Endothelial cell of umbilical vein (primary cell): Measurements from ENCODE around the gene CARD9. TPM values are rescaled to one million over a fixed set of nuclear protein-coding genes. Genes with fewer than 3 reads are reported as not detected.

Source experiments
- BruUV-seq: library from RNA; stranded (reverse); fragments of 400-500 nt; replicated peaks from 2 replicates; lab custom pipeline; 2021; lab: Mats Ljungman, UMichigan
- CTCF ChIA-PET: fragments of 300-600, 350-600 bp; sonication (Branson Sonifier 250); formaldehyde crosslinking; loops from one replicate; lab custom pipeline; 2021; ENCODE audit warnings: antibody characterized with exemption, inconsistent platforms; lab: Charles Lee
- POLR2A ChIA-PET: fragments of 300-600, 350-600 bp; sonication (Branson Sonifier 250); formaldehyde crosslinking; loops from one replicate; lab custom pipeline; 2021; ENCODE audit warnings: antibody characterized with exemption, inconsistent platforms; lab: Charles Lee
- DNase-seq: peaks from one replicate; pipeline ENCODE4 v3.0.0-alpha.2; 2011; ENCODE audit warnings: low read depth, low spot score
- FAIRE-seq: peaks from 2 replicates; lab custom pipeline; 2011; peaks lifted over from hg19 to GRCh38; lab: Jason Lieb, UNC
- H2AFZ ChIP-seq: 2 replicates; pipeline ENCODE4 v1.6.0; 2012; ENCODE audit warnings: low read depth, low read length, control low read depth, inconsistent platforms
- H3K27ac ChIP-seq: 2 replicates; pipeline ENCODE4 v1.5.1; 2011; ENCODE audit warnings: low read depth, mild to moderate bottlenecking, control low read depth, low read length, moderate library complexity; ENCODE audit not compliant: insufficient read depth
- H3K27me3 ChIP-seq, 2 experiments: 2 replicates each; pipeline versions ENCODE4 v1.6.0 to v1.6.1; 2011; ENCODE audit warnings: low read length in 2 of 2, mixed read lengths in 1 of 2; ENCODE audit not compliant: control insufficient read depth in 2 of 2, insufficient read depth in 2 of 2
- H3K36me3 ChIP-seq, 2 experiments: 2 replicates in 1 of 2; 3 replicates in 1 of 2; pipeline ENCODE4 v1.5.1; 2011; ENCODE audit warnings: low read length in 2 of 2, mild to moderate bottlenecking in 1 of 2, moderate library complexity in 1 of 2; ENCODE audit not compliant: control insufficient read depth in 2 of 2, insufficient read depth in 2 of 2; ENCODE audit errors: extremely low read depth in 1 of 2
- H3K4me1 ChIP-seq: 3 replicates; pipeline ENCODE4 v1.5.1; 2011; ENCODE audit warnings: mild to moderate bottlenecking, low read length; ENCODE audit not compliant: control insufficient read depth, insufficient read depth; ENCODE audit errors: extremely low read depth
- H3K4me2 ChIP-seq: 2 replicates; pipeline ENCODE4 v1.6.1; 2011; ENCODE audit warnings: low read length, control low read depth, mixed read lengths; ENCODE audit not compliant: insufficient read depth
- H3K4me3 ChIP-seq, 3 experiments: fragments of 200-600 bp in 1 of 3; sonication (generic), shearing (Covaris generic) in 1 of 3; replicated peaks in 1 of 3; 2 replicates each; pipeline ENCODE4 v1.5.1; 2011 to 2016; ENCODE audit warnings: control low read depth in 3 of 3, low read length in 3 of 3, mild to moderate bottlenecking in 2 of 3, inconsistent platforms in 1 of 3, low read depth in 1 of 3, moderate library complexity in 1 of 3; ENCODE audit not compliant: insufficient read depth in 1 of 3
- H3K79me2 ChIP-seq: 2 replicates; pipeline ENCODE4 v1.6.0; 2012; ENCODE audit warnings: low read length, inconsistent platforms; ENCODE audit not compliant: control insufficient read depth, insufficient read depth
- H3K9ac ChIP-seq: replicated peaks from 2 replicates; pipeline ENCODE3; 2011; ENCODE audit warnings: low read length, control low read depth; ENCODE audit not compliant: insufficient read depth; ENCODE audit errors: extremely low read depth
- H3K9me1 ChIP-seq: replicated peaks from 3 replicates; pipeline ENCODE4 v1.6.0; 2011; ENCODE audit warnings: mild to moderate bottlenecking, low read length; ENCODE audit not compliant: control insufficient read depth, insufficient read depth; ENCODE audit errors: extremely low read depth
- H3K9me3 ChIP-seq: replicated peaks from 2 replicates; pipeline ENCODE4 v1.5.1; 2012; ENCODE audit warnings: low read length, inconsistent platforms; ENCODE audit not compliant: control insufficient read depth, insufficient read depth
- H4K20me1 ChIP-seq: replicated peaks from 2 replicates; pipeline ENCODE3; 2011; ENCODE audit warnings: mild to moderate bottlenecking, low read length; ENCODE audit not compliant: control insufficient read depth, insufficient read depth; ENCODE audit errors: extremely low read depth
- EZH2 ChIP-seq: IDR thresholded peaks from 2 replicates; pipeline ENCODE4 v1.6.1; 2012; ENCODE audit warnings: borderline replicate concordance, low read depth, mild to moderate bottlenecking, moderate library complexity, low read length, inconsistent platforms; ENCODE audit not compliant: severe bottlenecking
- FOS ChIP-seq: IDR thresholded peaks from 2 replicates; pipeline ENCODE4 v1.6.1; 2011; ENCODE audit warnings: mild to moderate bottlenecking, low read length, moderate library complexity, borderline replicate concordance; ENCODE audit not compliant: insufficient read depth
- GATA2 ChIP-seq: IDR thresholded peaks from 2 replicates; pipeline ENCODE4 v1.7.0; 2011; ENCODE audit warnings: low read depth, mild to moderate bottlenecking, moderate library complexity, mixed read lengths, low read length; ENCODE audit not compliant: insufficient read length, insufficient read depth
- JUN ChIP-seq: IDR thresholded peaks from 2 replicates; pipeline ENCODE4 v1.6.1; 2011; ENCODE audit warnings: borderline replicate concordance, low read depth; ENCODE audit not compliant: insufficient read length, insufficient read depth
- MYC ChIP-seq: IDR thresholded peaks from one replicate; pipeline ENCODE4 v1.6.1; 2011; ENCODE audit warnings: mild to moderate bottlenecking, low read depth, low read length
- POLR2A ChIP-seq: IDR thresholded peaks from 2 replicates; pipeline ENCODE4 v1.6.1; 2012; ENCODE audit warnings: low read depth, mild to moderate bottlenecking, control low read depth, low read length
- POLR2AphosphoS5 ChIP-seq: IDR thresholded peaks from 2 replicates; pipeline ENCODE4 v1.6.1; 2012; ENCODE audit warnings: low read depth, mild to moderate bottlenecking, control low read depth, low read length, moderate library complexity; ENCODE audit not compliant: insufficient read depth
- dilution Hi-C: fragments of 300-500 bp; cut with MboI; formaldehyde crosslinking; loops from one replicate; pipeline ENCODE4 v1.15.0; 2019; ENCODE audit warnings: low sequenced_read_pairs; ENCODE audit not compliant: extremely low pct_ligation_motif_present
- intact Hi-C: fragments of 100-400 bp; cut with micrococcal nuclease; formaldehyde crosslinking; loops from one replicate; pipeline ENCODE4 v1.10.0; 2022
- polyA plus RNA-seq, 4 experiments: library from polyadenylated mRNA; depleted of rRNA in 3 of 4; stranded (reverse) in 3 of 4; unstranded in 1 of 4; fragments of >200 nt; gene quantifications; 2 replicates each; pipeline versions ENCODE4 v1.2.1 to v1.2.3, GENCODE V29; 2011 to 2012; ENCODE audit warnings: missing spikeins in 1 of 4
- total RNA-seq: library from RNA; stranded (reverse); gene quantifications from 2 replicates; pipeline ENCODE4 v1.2.3, GENCODE V29; 2021
- TF ChIP-seq, protein P1 (sequence below), 2 donors: IDR thresholded peaks; 1 replicate in 1 of 2; 2 replicates in 1 of 2; pipeline ENCODE4 v1.5.1; 2011; ENCODE audit warnings: low read length in 2 of 2, mild to moderate bottlenecking in 2 of 2, moderate library complexity in 2 of 2, control low read depth in 1 of 2, inconsistent platforms in 1 of 2, low read depth in 1 of 2; ENCODE audit not compliant: insufficient read depth in 1 of 2; ENCODE audit errors: extremely low read depth in 1 of 2
- TF ChIP-seq, protein P2 (sequence below): IDR thresholded peaks from 2 replicates; pipeline ENCODE4 v1.6.1; 2011; ENCODE audit not compliant: insufficient read depth, insufficient read length

The CARD9 gene
- total and polyA plus RNA-seq, 2 donors (not counting 3 experiments of a cell fraction or from before 2014, with no cell fraction given): 0.22 to 0.71 TPM

DNA sequence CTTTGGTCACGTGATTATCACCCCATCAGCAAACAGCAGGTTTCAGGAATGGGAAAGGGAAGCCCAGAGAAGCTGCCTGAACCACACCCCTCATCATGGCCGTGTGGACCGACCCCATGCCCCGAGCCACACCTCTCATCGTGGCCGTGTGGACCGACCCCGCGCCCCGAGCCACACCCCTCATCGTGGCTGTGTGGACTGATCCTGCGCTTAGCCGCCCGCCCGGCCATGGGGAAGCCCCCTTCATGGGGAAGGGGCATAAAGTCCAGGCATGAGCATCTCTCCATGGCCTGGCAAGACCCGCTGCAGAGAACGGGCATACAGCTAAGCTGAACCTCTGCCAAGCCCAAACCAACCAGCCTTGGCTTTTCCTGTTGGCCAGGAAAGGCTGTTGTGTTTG lies 20.1 kb upstream of the CARD9 start:
- ChIA-PET POLR2A (no interaction called here), CTCF (no interaction called here)
- no peak for TF ChIP-seq JUN
- TF ChIP-seq, protein P1, sequence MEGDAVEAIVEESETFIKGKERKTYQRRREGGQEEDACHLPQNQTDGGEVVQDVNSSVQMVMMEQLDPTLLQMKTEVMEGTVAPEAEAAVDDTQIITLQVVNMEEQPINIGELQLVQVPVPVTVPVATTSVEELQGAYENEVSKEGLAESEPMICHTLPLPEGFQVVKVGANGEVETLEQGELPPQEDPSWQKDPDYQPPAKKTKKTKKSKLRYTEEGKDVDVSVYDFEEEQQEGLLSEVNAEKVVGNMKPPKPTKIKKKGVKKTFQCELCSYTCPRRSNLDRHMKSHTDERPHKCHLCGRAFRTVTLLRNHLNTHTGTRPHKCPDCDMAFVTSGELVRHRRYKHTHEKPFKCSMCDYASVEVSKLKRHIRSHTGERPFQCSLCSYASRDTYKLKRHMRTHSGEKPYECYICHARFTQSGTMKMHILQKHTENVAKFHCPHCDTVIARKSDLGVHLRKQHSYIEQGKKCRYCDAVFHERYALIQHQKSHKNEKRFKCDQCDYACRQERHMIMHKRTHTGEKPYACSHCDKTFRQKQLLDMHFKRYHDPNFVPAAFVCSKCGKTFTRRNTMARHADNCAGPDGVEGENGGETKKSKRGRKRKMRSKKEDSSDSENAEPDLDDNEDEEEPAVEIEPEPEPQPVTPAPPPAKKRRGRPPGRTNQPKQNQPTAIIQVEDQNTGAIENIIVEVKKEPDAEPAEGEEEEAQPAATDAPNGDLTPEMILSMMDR (IDR thresholded peaks at IDR 0.05; ENCODE audit: extremely low read depth in 1 of 2, insufficient read depth in 1 of 2, low read depth in 1 of 2, low read length in 2 of 2): no peak
- no peak for TF ChIP-seq EZH2
- TF ChIP-seq POLR2AphosphoS5: no peak
- TF ChIP-seq, protein P2, sequence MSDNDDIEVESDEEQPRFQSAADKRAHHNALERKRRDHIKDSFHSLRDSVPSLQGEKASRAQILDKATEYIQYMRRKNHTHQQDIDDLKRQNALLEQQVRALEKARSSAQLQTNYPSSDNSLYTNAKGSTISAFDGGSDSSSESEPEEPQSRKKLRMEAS: no peak
- no peak for TF ChIP-seq FOS
- no peak for TF ChIP-seq POLR2A
- no peak for TF ChIP-seq GATA2
- TF ChIP-seq MYC: no peak
- Histone ChIP-seq H4K20me1 (no peaks in the 10 kb centered on the region), H3K4me1 (peaks cover 2% of the 10 kb centered on the region), H3K9me1 (no peaks in the 10 kb centered on the region), H3K36me3 (peaks cover 9 to 76% of the 10 kb centered on the region in 2 experiments), H3K4me3 (no peak overlapping the region), H3K4me2 (no peak overlapping the region), H3K27me3 (no peaks in the 10 kb centered on the region), H2AFZ (no peak overlapping the region), H3K9ac (no peak overlapping the region), H3K9me3 (no peaks in the 10 kb centered on the region), H3K27ac (no peak overlapping the region), H3K79me2 (peaks cover 8% of the 10 kb centered on the region)
- no peak for DNase-seq
- no peak for FAIRE-seq
- intact Hi-C loops: no loop called here
- dilution Hi-C loops: no loop called here
- no TSS peak for BruUV-seq
